Measurements from ENCODE around the gene DAAM2. TPM values are rescaled to one million over a fixed set of nuclear protein-coding genes. Genes with fewer than 3 reads are reported as not detected.

The DAAM2 gene
- total and polyA plus RNA-seq, 12 donors, result 6.0 to 25.9 (median 12.2) TPM

- no peak for ATAC-seq
- Histone ChIP-seq H3K27me3 (peaks cover 0 to 12% (median 0%) of the 10 kb centered on the region in 7 donors), H3K36me3 (no peaks in the 10 kb centered on the region), H3K9me3 (no peaks in the 10 kb centered on the region), H3K4me3 (no peak overlapping the region), H3K27ac (peak overlapping the region in 3 of 10 donors; percentile 33 to 68 (median 48)), H3K4me1 (peaks cover 0 to 38% (median 19%) of the 10 kb centered on the region in 9 donors)
- no peak for DNase-seq
- no peak for TF ChIP-seq CTCF (IDR thresholded peaks at IDR 0.05)
- intact Hi-C loops (cut with DNase I), result no loop called here
- 86 to 89% methylated on average over 3 of the region's 3 CpGs for WGBS, 2 donors
Measured at GRCh38 chr6:39937686-39938333, 145.6 kb downstream of the DAAM2 start.

- ATAC-seq (peak in 4 of 8 donors; percentile 12 to 67 (median 20)), DNase-seq (no peak)
- no peaks in the 10 kb centered on the region for H3K9me3 ChIP-seq
- peak overlapping the region in 8 of 10 donors; percentile 7 to 68 (median 44) for H3K27ac ChIP-seq
- intact Hi-C loops (cut with DNase I), result no loop called here
- H3K27me3 ChIP-seq, result peaks cover 0 to 6% (median 0%) of the 10 kb centered on the region in 7 donors
- TF ChIP-seq CTCF (IDR thresholded peaks at IDR 0.05), result no peak
- H3K4me1 ChIP-seq, result peaks cover 0 to 31% (median 13%) of the 10 kb centered on the region in 9 donors
- no peak overlapping the region for H3K4me3 ChIP-seq
- 61 to 70% methylated on average over 10 of the region's 10 CpGs for WGBS, 2 donors
- no peaks in the 10 kb centered on the region for H3K36me3 ChIP-seq
Measured at GRCh38 chr6:39938773-39939654, 146.8 kb downstream of the DAAM2 start.

- no peak for DNase-seq
- H3K4me3 ChIP-seq, result no peak overlapping the region
- no peaks in the 10 kb centered on the region for H3K36me3 ChIP-seq
- H3K27me3 ChIP-seq, result no peaks in the 10 kb centered on the region
- intact Hi-C loops (cut with DNase I), result no loop called here
- ATAC-seq, result no peak
- H3K9me3 ChIP-seq, result no peaks in the 10 kb centered on the region
- peaks cover 0 to 17% (median 9%) of the 10 kb centered on the region in 9 donors for H3K4me1 ChIP-seq
- no peak overlapping the region for H3K27ac ChIP-seq
- TF ChIP-seq CTCF (IDR thresholded peaks at IDR 0.05), result no peak
- 91 to 94% methylated on average over 6 of the region's 6 CpGs for WGBS, 2 donors
Measured at GRCh38 chr6:39941138-39941537, 149.0 kb downstream of the DAAM2 start.

GRCh38 chr6:39941820-39942219, 149.6 kb downstream of the DAAM2 start:
- ATAC-seq, result no peak

More at GRCh38 chr6:39941820-39942219, 149.6 kb downstream of the DAAM2 start:
- DNase-seq, result no peak
- 82 to 86% methylated on average over 4 of the region's 4 CpGs for WGBS, 2 donors
- Histone ChIP-seq H3K27me3 (no peaks in the 10 kb centered on the region), H3K36me3 (no peaks in the 10 kb centered on the region), H3K27ac (no peak overlapping the region), H3K4me3 (no peak overlapping the region), H3K9me3 (no peaks in the 10 kb centered on the region), H3K4me1 (peaks cover 0 to 17% (median 9%) of the 10 kb centered on the region in 9 donors)
- intact Hi-C loops (cut with DNase I), result no loop called here
- no peak for TF ChIP-seq CTCF (IDR thresholded peaks at IDR 0.05)
